ENCODE results near the gene TEX54.
"Not testable (repeated sequence)": the region's sequence is repeated elsewhere in the genome, so short reads cannot be mapped to it uniquely, and the experiment has no call there.

Gene TEX54

DNA sequence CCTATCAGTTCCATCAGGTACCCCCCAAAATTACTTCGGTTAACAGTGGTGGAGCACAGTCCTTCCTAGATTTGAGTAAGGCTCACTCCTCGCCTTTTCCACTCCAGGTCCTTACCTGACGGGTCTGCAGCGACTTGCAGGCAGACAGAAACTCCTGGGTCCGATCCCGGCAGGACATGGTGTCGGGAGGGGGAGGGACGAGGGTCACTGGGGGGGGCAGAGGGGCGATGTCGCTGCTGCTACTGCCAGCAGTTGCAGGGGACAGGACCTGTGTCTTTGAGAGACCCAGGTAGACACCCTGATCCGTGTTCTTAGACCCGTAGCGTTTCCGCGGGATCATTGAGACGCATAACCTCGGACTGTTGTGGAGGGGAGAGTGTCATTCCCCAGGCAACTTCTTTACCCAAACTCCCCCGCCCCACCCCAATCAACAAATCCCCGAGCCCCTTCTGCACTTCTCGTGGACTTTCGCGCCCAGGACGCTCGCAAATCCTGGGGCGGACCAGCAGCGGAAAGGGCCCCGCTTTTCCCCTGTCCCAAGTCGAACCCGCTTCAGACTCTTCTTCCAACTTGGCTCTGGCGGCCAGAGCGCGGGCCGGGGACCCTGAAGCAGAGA is 1.6 kb downstream of the TEX54 start:
- no peak for DNase-seq

DNA sequence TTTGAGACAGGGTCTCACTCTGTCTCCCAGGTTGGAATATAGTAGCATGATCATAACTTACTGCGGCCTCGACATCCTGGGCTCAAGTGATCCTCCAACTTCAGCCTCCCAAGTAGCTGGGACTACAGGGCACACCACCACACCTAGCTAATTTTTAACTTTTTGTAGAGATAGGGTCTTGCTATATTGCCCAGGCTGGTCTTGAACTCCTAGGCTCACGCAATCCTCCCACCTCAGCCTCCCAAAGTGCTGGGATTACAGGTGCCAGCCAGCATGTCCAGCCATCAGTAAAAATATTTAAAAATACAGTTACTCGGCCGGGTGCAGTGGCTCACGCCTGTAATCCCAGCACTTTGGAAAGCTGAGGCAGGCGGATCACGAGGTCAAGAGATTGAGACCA is 4.5 kb downstream of the TEX54 start:
- DNase-seq: not testable (repeated sequence)

DNA sequence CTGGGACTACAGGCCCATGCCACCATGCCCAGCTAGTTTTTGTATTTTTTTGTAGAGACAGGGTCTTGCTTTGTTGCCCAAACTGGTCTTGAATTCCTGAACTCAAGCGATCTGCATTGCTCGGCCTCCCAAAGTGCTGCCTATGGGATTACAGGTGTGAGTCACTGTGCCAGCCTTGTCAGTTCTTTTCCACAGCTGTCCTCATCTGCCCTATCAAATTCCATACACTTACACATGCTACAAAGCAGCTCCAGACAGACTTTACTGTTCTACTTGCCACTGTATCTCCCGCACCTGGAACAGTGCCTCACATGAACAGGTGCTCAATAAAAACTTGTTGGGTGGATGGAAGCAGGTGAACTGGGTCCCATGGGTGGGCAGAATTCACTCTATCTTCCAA is 9.0 kb downstream of the TEX54 start:
- no peak for DNase-seq

DNA sequence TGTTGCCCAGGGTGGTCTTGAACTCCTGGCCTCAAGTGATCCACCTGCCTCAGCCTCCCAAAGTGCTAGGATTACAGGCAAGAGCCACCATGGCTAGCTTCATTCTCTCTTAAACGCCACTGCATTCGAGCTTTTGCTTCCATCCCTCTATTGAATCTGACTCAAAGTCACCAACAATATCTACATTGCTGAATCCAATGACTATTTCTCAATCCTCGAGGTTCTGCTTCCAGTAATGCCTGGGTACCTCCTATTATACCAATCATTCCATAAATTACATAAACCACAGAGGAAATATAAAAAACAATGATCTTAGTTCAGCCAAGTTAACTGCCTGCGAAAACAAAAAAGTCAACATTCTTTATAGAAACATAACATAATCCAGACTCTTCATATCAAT is 15.5 kb downstream of the TEX54 start:
- DNase-seq: no peak

- DNase-seq: no peak
These were observed 16.1 kb downstream of the TEX54 start for GRCh38 chr11:62816557-62816956.

DNA sequence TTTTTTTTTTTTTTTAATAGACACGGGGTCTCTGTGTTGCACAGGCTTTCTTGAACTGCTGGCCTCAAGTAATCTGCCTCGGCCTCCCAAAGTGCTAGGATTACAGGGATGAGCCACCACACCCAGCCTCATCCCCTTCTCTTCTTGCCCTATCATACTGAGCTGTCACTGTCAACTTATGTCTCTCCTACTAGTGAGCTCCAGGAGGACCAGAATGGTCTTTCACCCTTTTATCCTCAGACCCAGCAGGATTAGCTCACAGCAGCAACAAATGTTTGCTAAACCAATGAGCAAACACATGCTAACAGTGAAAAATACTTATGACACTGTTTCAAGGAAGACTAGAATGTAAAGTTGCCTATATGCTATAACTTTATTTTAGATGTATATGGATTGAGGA is 21.0 kb downstream of the TEX54 start:
- no peak for DNase-seq

DNA sequence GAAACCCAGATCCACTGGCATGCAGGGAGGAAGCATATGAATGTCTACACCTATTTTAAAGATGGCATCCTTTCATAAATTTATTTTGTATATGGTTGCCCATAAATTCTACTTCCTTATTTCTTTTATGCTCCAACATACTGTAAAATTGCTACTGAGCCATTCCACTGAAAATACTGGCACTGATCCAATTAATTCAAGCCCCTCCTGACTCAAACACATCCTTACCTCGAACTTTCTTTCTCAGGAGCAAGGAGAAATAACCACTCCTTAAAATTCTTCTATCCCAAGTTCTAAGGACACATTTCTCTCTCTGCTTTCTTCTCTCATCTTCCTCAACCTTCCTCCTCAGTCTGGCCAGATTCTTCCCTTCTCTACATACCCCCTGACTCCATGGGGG is 21.9 kb downstream of the TEX54 start:
- no peak for DNase-seq

GRCh38 chr11:62806611-62807121 is 26.0 kb downstream of the TEX54 start:
- DNase-seq: peak; percentile 5

DNA sequence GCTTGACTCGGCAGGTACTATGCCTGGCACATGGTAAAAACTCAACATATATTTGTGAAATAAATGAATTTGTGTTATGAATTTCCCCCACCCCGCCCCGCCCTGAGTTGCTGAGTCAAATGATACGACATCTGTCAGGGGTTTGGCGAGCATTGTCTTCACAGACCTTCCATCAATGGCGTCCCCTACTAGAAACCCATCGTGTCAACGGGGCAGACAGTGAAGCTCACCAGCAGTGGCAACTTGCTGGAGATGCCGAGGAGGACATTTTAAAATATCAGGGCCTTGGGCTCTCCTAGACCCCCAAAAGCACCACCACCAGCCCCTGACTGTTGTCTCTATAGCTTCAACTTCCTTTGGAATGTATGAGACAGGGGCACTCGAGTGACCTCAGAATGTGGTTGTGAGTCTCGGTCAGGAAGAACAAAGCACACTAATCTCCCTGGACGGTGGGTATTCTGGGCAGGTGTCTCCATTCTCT is 26.6 kb downstream of the TEX54 start:
- DNase-seq: no peak

DNA sequence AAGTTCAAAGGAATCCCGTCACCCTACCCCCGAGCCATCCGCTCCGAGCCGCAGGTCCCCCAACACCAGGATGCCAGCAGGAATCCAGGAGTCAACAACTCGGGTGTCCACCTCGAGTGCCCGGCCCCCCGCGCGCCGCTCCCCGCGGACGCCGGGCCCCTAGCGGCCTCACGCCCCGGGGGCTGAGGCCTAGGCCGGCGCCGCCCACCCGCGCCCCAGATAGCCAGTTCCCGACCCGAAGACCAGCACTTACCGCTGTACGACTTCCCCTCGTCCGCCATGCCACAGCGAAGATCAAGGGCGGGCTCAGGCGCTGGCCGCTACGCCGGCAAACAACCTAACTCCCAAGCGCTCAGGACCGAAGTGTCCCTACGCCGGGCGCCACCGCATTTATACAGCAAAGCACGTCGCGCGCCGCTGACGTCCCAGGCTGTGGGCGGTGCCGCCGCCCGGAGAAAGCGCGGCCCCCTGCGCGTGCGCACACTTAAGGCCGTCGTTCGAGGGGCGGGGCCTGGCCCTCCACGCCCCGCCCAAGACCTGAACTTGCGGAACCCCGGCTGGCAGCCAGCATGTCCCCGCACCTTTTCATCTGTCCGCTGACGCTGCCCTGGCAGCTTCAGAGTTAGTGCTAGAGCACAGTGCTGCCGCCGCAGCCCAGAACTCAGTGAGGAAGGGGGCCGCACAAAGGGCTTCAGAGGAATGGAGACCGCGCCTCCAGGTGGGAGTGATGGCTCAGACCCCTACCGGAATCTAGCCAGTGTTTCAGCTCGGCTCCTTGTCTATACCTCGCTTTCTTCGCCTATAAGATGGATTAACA is 27.4 kb downstream of the TEX54 start, which contains the start of gene NXF1:
Gene NXF1, minus strand, starts transcription at position 365 of the 817 bp plus-strand sequence. Its CDS starts 84 bp downstream, at position 281.
- DNase-seq: peak; percentile 77

GRCh38 chr11:62804310-62805075 is 28.1 kb downstream of the TEX54 start:
- DNase-seq: no peak

- no peak for DNase-seq
These were observed 31.6 kb downstream of the TEX54 start for GRCh38 chr11:62801071-62801470.

DNA sequence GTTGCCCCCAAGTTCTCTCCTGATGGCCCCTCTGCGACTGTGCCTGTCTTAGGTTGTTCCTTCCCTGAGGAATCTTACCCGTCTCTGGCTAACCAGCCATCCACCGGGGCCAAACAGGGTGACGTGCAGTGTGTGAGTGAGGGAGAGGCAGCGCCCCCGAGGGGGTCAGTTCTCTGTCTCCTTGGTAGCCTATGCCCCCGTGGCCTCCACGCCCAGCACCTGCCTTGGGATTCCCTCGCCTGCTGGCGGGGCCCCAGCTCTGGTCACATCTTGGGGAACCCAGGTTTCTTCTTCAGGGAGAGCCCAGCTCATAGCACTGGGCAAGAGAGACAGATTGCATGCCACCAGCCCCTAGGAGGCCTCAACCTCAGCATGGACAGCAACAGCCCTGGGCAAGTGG is 33.2 kb downstream of the TEX54 start:
- no peak for DNase-seq

DNA sequence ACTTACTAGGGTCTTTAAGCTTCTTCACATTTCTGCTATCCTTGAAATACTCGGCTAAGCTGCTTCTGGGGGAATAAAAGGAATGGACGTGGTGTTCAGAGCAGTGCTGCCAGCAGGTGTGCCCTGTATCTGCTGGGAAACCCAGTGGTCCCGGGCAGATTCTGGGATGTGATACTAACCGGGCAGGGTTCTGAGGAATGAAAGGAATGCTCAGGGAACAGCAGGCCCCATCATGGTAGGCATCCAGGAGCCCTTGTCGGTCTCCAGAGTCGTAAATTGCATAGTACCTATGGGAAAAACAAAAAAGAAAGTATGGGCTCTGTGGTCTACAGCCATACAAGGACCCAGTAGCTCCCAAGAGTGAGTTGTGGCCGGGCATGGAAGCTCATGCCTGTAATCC is 36.4 kb downstream of the TEX54 start:
- no peak for DNase-seq

GRCh38 chr11:62794201-62794775 is 38.4 kb downstream of the TEX54 start:
- no peak for DNase-seq

GRCh38 chr11:62792202-62792575 is 40.5 kb downstream of the TEX54 start:
- DNase-seq: no peak

DNA sequence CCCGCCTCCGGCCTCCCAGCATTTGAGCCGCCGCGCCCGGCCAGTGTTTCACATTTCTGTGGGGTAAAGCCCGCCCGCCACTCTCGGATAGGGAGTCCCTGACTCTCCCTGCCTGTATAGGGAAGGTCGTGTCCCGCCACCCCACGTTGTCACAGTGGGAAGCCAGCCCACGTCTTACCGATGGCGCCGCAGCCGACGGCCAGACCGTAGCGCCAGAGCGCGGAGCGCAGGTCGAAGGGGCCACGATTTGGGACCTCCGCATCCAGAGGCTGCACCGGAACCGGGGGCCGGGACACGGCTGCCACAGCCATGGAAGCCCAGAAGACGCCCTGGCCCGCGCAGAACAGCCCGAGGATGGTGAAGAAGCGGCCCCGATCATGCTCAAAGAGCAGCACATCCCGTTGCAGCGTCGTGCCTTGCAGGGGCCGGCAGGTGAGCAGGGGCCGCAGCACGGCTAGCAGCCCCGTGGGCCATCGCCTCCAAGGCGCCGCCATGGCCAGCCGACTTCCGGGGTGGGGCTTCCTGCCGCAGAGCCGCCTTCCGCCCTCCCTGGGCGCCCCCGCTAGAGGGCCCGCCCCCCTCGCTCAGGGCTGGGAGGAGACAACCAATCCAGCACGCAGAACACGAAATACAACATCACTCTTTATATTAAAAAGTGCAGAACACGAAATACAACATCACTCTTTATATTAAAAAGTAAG is 41.0 kb downstream of the TEX54 start, which contains the start of gene TMEM223:
Gene TMEM223, minus strand, starts transcription at position 506 of the 701 bp plus-strand sequence. Its CDS starts 12 bp downstream, at position 494.
- DNase-seq: peak; percentile 18

GRCh38 chr11:62789576-62789975 is 43.1 kb downstream of the TEX54 start:
- DNase-seq: no peak

DNA sequence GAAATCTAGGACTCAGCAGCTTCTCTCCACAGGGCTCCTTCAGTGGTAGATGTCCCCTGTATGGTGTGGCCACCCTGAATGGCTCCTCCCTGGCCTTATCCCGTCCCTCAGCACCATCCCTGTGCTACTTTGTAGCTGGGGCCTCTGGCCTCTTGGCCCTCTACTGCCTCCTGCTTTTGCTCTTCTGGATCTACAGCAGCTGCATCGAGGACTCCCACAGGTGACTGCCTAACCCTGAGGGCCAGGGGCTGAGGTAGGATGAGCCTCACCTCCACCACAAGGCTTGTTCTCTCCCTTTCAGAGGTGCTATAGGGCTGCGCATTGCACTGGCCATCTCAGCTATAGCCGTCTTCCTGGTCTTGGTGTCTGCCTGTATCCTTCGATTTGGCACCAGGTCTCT is 43.6 kb downstream of the TEX54 start:
- no peak for DNase-seq

DNA sequence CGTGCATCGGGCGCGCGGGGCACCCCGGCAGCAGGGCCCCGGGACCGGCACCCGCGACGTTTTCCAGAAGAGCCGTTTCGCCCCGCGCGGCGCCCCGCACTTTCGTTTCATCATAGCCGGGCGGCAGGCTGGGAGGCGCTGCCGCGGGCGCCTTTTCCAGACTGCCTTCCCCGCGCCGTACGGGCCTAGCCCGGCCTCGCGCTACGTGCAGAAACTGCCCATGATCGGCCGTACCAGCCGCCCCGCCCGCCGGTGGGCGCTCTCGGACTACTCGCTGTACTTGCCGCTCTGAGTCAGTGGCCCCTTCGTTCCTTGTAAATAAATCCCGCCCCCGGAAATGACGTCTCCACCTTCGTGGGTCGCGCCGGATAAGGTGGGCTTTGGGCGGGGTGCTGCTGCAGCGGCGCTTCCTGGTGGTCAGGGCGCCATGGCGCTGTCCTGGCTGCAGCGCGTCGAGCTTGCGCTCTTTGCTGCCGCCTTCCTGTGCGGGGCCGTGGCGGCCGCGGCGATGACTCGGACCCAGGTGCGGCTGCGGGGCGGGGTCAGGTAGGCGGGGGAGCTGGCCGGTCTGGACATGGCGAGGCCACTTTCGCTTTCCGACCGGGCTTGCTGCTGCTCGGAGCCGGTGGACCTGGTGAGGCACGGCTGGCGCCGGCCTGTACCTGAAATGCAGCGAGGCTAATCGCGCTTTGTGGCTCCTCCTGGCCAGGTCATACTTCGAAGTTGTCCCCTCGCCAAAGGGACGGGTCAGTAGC is 45.5 kb downstream of the TEX54 start, which contains the start of gene TMEM179B:
Gene TMEM179B, plus strand, starts transcription at position 398 of the 755 bp plus-strand sequence. Its CDS starts 30 bp downstream, at position 428.
- peak; percentile 79 for DNase-seq

- peak; percentile 33 for DNase-seq
These were observed 46.2 kb downstream of the TEX54 start for GRCh38 chr11:62786318-62787004.

All from SHP77 treated with DMSO at 0.1 percent for 48 hours (cell line).